ENCODE data around the gene COQ5.

The COQ5 gene

DNA sequence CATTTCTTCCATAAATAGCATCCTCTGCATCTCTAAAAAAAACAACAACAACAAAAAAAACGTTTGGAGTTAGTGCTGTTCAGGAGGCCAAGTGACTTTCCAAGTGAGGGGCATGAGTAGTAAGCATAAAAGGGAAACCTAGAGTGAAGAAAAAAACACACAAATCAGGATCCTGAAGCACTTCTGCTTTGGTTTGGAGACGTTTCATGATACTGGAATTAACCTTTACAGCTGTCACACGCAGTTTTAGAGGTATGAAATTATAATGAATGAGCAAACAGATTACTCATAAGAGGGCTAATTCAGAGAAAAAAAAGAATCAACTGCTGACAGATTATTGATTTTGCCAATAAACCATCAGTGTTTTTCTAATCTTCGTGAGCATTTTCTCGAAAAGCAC lies 63.2 kb downstream of the COQ5 start:
- peaks cover 63% of the 10 kb centered on the region for H3K36me3 ChIP-seq
- no peaks in the 10 kb centered on the region for H3K9me3 ChIP-seq
- no peak overlapping the region for H3K4me3 ChIP-seq (ENCODE audit: low read depth in 1 of 2, low read length in 1 of 2)
- no peak overlapping the region for H3K27ac ChIP-seq
- peaks cover 31 to 36% of the 10 kb centered on the region in 2 experiments for H3K4me1 ChIP-seq (ENCODE audit: control insufficient read depth in 1 of 2, insufficient read depth in 1 of 2, low read depth in 1 of 2, low read length in 1 of 2)
- TF ChIP-seq, protein P1, sequence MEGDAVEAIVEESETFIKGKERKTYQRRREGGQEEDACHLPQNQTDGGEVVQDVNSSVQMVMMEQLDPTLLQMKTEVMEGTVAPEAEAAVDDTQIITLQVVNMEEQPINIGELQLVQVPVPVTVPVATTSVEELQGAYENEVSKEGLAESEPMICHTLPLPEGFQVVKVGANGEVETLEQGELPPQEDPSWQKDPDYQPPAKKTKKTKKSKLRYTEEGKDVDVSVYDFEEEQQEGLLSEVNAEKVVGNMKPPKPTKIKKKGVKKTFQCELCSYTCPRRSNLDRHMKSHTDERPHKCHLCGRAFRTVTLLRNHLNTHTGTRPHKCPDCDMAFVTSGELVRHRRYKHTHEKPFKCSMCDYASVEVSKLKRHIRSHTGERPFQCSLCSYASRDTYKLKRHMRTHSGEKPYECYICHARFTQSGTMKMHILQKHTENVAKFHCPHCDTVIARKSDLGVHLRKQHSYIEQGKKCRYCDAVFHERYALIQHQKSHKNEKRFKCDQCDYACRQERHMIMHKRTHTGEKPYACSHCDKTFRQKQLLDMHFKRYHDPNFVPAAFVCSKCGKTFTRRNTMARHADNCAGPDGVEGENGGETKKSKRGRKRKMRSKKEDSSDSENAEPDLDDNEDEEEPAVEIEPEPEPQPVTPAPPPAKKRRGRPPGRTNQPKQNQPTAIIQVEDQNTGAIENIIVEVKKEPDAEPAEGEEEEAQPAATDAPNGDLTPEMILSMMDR (IDR thresholded peaks at IDR 0.05), result no peak
- H3K27me3 ChIP-seq, result no peaks in the 10 kb centered on the region

DNA sequence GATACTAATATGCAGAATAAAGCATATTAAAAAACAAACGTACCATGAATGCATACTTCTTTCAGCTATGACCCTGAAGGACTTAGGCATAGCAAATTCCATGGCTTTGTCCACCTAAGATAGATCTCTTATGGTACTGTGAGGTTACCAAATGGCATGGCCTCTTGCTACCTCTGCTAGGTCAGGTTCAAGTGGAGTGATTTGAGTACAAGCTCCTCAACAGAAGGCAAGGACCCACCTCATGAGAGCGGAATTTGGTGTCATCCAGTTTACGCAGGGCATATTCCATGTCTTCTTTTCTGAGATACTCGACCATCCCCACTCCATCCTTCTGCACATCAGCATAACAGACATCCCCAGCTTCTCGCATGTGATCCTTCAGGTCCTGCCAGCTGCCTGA lies 65.2 kb downstream of the COQ5 start:
- no peak overlapping the region for H3K27ac ChIP-seq
- H3K27me3 ChIP-seq, result no peaks in the 10 kb centered on the region
- no peak overlapping the region for H3K4me3 ChIP-seq (ENCODE audit: low read depth in 1 of 2, low read length in 1 of 2)
- H3K9me3 ChIP-seq, result no peaks in the 10 kb centered on the region
- peaks cover 24 to 28% of the 10 kb centered on the region in 2 experiments for H3K4me1 ChIP-seq (ENCODE audit: control insufficient read depth in 1 of 2, insufficient read depth in 1 of 2, low read depth in 1 of 2, low read length in 1 of 2)
- TF ChIP-seq, protein P1 (IDR thresholded peaks at IDR 0.05), result no peak
- peaks cover 84% of the 10 kb centered on the region for H3K36me3 ChIP-seq

DNA sequence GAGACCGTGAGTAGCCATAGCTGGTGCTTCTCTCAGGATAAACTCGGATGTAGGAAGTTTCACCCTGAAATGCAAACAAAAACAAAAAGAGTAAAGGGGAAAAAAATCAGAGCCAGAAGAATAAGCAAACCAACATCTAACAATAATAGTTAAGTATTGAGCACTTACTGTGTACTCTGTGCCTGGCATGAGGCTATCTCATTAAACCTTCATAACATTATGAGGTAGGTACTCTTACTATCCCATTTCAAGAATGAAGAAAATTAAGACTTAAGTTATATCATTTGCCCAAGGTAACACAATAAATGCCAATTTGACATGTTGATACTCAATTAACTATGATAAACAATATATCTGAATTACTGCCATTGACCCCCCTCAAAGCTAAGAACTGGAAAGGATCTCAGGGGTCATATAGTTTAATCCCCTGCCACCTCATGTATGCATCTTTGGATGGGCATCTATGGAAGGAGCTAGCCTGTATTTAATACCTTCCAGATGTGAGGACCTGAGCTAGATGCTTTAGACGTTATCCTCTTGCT lies 66.8 kb downstream of the COQ5 start:
- TF ChIP-seq, protein P1 (IDR thresholded peaks at IDR 0.05), result no peak

DNA sequence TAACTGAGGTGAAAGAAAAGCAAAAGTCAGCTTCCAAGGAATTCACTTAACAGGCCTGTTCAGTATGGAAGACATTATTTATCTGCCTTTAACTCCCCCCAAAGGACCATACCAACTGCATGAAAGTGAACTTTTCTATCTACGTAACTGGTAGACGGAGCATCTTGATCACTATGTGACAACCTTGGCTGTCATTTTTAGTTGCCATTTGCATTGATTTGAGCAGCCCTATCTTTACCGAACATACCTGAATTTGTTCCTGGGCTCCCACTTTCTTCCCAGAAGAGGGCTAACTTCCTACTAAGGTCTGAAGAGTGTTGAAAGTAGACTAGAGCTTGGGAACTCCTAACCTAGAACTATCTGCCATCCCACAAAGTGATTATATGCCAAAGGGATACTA lies 68.8 kb downstream of the COQ5 start:
- Histone ChIP-seq H3K9me3 (no peaks in the 10 kb centered on the region), H3K27me3 (no peaks in the 10 kb centered on the region), H3K4me1 (ENCODE audit: control insufficient read depth in 1 of 2, insufficient read depth in 1 of 2, low read depth in 1 of 2, low read length in 1 of 2) (no peaks in the 10 kb centered on the region), H3K36me3 (peaks cover 99% of the 10 kb centered on the region), H3K27ac (peak overlapping the region; percentile 40), H3K4me3 (ENCODE audit: low read depth in 1 of 2, low read length in 1 of 2) (no peak overlapping the region)
- TF ChIP-seq, protein P1 (IDR thresholded peaks at IDR 0.05), result no peak

More for the DNA sequence above, 66.8 kb downstream of the COQ5 start:
- Histone ChIP-seq H3K9me3 (no peaks in the 10 kb centered on the region), H3K27me3 (no peaks in the 10 kb centered on the region), H3K4me1 (ENCODE audit: control insufficient read depth in 1 of 2, insufficient read depth in 1 of 2, low read depth in 1 of 2, low read length in 1 of 2) (peaks cover 11 to 13% of the 10 kb centered on the region in 2 experiments), H3K4me3 (ENCODE audit: low read depth in 1 of 2, low read length in 1 of 2) (no peak overlapping the region), H3K27ac (no peak overlapping the region), H3K36me3 (peaks cover 97% of the 10 kb centered on the region)

DNA sequence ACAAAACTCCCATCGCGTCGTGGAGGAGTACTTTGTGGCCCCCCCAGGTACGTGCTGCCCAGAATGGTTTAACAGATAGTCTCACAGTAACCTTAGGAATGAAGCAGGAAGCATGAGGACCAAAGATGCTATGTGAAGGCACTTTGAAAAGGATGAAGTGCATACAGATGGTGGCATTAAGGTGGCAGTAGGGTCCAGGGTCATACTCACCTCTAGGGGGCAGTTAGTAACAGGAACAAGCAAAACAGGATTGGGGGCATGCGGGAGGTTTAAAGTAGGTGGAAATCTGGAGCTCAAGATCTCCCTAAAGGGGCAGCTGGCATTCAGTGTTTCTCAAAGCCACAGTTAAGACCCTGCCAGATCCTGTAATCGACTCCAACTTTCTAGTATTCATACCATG lies 71.8 kb downstream of the COQ5 start:
- H3K4me3 ChIP-seq (ENCODE audit: low read depth in 1 of 2, low read length in 1 of 2), result no peak overlapping the region
- H3K27ac ChIP-seq, result no peak overlapping the region
- TF ChIP-seq, protein P1 (IDR thresholded peaks at IDR 0.05), result no peak
- no peaks in the 10 kb centered on the region for H3K4me1 ChIP-seq (ENCODE audit: control insufficient read depth in 1 of 2, insufficient read depth in 1 of 2, low read depth in 1 of 2, low read length in 1 of 2)
- no peaks in the 10 kb centered on the region for H3K9me3 ChIP-seq
- H3K27me3 ChIP-seq, result no peaks in the 10 kb centered on the region
- H3K36me3 ChIP-seq, result peaks cover 72% of the 10 kb centered on the region
